Activated CD8-positive, alpha-beta T cell treated with anti-CD3 and anti-CD28 coated beads, Interleukin-2, amount 10 ng/mL, durations not matched to agents 7 days and 5 days (primary cell): ENCODE measurements around the gene DIPK1C. TPM values are rescaled to one million over a fixed set of nuclear protein-coding genes. Genes with fewer than 3 reads are reported as not detected.

Experiments used
- ATAC-seq: fragments of 150-1000 bp; cut with Tn5 transposase; one replicate; pipeline ENCODE4 v1.10.0; 2021; ENCODE audit warnings: moderate library complexity
- CTCF ChIA-PET: fragments of 350-600 bp; sonication (Branson Sonifier 250); formaldehyde crosslinking; loops from one replicate; lab custom pipeline; 2021; ENCODE audit warnings: antibody characterized with exemption; lab: Charles Lee
- POLR2A ChIA-PET: fragments of 350-600 bp; sonication (Branson Sonifier 250); formaldehyde crosslinking; loops from one replicate; lab custom pipeline; 2021; ENCODE audit warnings: antibody characterized with exemption; lab: Charles Lee
- DNase-seq: peaks from one replicate; pipeline ENCODE4 v3.0.0-alpha.2; 2020
- H3K27ac Mint-ChIP-seq: one replicate; pipeline ENCODE4 v1.8.0; 2021; ENCODE audit warnings: mild to moderate bottlenecking, mixed read lengths
- H3K27me3 Mint-ChIP-seq: one replicate; pipeline ENCODE4 v1.8.0; 2021; ENCODE audit warnings: low read depth, mixed read lengths
- H3K36me3 Mint-ChIP-seq: one replicate; pipeline ENCODE4 v1.8.0; 2021; ENCODE audit warnings: low read depth, mixed read lengths
- H3K4me1 Mint-ChIP-seq: one replicate; pipeline ENCODE4 v1.8.0; 2021; ENCODE audit warnings: low read depth, mixed read lengths
- H3K4me3 Mint-ChIP-seq: one replicate; pipeline ENCODE4 v1.8.0; 2021; ENCODE audit warnings: mild to moderate bottlenecking, mixed read lengths
- H3K9me3 Mint-ChIP-seq: one replicate; pipeline ENCODE4 v1.8.0; 2022; ENCODE audit warnings: mixed read lengths; ENCODE audit not compliant: insufficient read depth
- total RNA-seq, 2 experiments: library from RNA; stranded (reverse); gene quantifications; one replicate each; pipeline ENCODE4 v1.2.3, GENCODE V29; 2021

Gene DIPK1C
- total RNA-seq, 2 experiments from 2014 or later = not detected

- no peaks in the 10 kb centered on the region for H3K9me3 Mint-ChIP-seq
- peaks cover 28% of the 10 kb centered on the region for H3K36me3 Mint-ChIP-seq
- DNase-seq (peak; percentile 60), ATAC-seq (peak; percentile 35)
- H3K27ac Mint-ChIP-seq = peak overlapping the region; percentile 100
- peaks cover 55% of the 10 kb centered on the region for H3K4me1 Mint-ChIP-seq
- peaks cover 8% of the 10 kb centered on the region for H3K27me3 Mint-ChIP-seq
- ChIA-PET CTCF (interaction anchor here (0.6 to 9.2 kb wide), 9 partner anchors 12 to 185 kb away, joined by 3 to 359 read pairs (median 6); no protein-coding TSS in a partner anchor), POLR2A (interaction anchor here (1.0 to 1.9 kb wide), 6 partner anchors 11 to 714 kb away, joined by 3 to 10 read pairs (median 6); partner anchors contain the start of gene TSHZ1)
- H3K4me3 Mint-ChIP-seq = peak overlapping the region; percentile 83
Observed at GRCh38 chr18:74496508-74497323, 39.6 kb upstream of the DIPK1C start.

- peak; percentile 72 for ATAC-seq
- peaks cover 47% of the 10 kb centered on the region for H3K4me1 Mint-ChIP-seq
- peak within 1 kb of the TSS; percentile 83 for H3K4me3 Mint-ChIP-seq
- H3K27ac Mint-ChIP-seq = peak within 1 kb of the TSS; percentile 100
- H3K9me3 Mint-ChIP-seq = no peaks in the 10 kb centered on the region
- H3K36me3 Mint-ChIP-seq = peaks cover 21% of the 10 kb centered on the region
- DNase-seq = peak; percentile 99
- POLR2A ChIA-PET = interaction anchor here (0.6 to 1.9 kb wide), 6 partner anchors 10 to 141 kb away, joined by 3 to 10 read pairs (median 6); no protein-coding TSS in a partner anchor
- H3K27me3 Mint-ChIP-seq = peaks cover 8% of the 10 kb centered on the region
- CTCF ChIA-PET = interaction anchor here (0.6 to 9.2 kb wide), 8 partner anchors 11 to 184 kb away, joined by 3 to 359 read pairs (median 5); no protein-coding TSS in a partner anchor
Observed at GRCh38 chr18:74495581-74496507, 38.7 kb upstream of the DIPK1C start, which contains the start of gene CNDP2. Gene CNDP2 (plus strand): TSS chr18:74496363. CDS start chr18:74499974, 3,611 bp downstream.

GRCh38 chr18:74494514-74494913 is 37.4 kb upstream of the DIPK1C start:
- peaks cover 12% of the 10 kb centered on the region for H3K36me3 Mint-ChIP-seq
- no peaks in the 10 kb centered on the region for H3K9me3 Mint-ChIP-seq
- no peak overlapping the region for H3K27ac Mint-ChIP-seq
- H3K27me3 Mint-ChIP-seq = peaks cover 8% of the 10 kb centered on the region
- peaks cover 35% of the 10 kb centered on the region for H3K4me1 Mint-ChIP-seq
- no peak for DNase-seq
- no peak for ATAC-seq
- peak overlapping the region; percentile 33 for H3K4me3 Mint-ChIP-seq
- CTCF ChIA-PET = interaction anchor here (1.6 to 9.2 kb wide), 6 partner anchors 56 to 183 kb away, joined by 9 to 359 read pairs (median 28); no protein-coding TSS in a partner anchor
- POLR2A ChIA-PET = no interaction called here

GRCh38 chr18:74493689-74494088 is 36.6 kb upstream of the DIPK1C start:
- Mint-ChIP-seq H3K36me3 (peaks cover 12% of the 10 kb centered on the region), H3K27ac (no peak overlapping the region), H3K4me1 (peaks cover 28% of the 10 kb centered on the region), H3K27me3 (peaks cover 10% of the 10 kb centered on the region), H3K9me3 (no peaks in the 10 kb centered on the region), H3K4me3 (no peak overlapping the region)
- ChIA-PET POLR2A (no interaction called here), CTCF (interaction anchor here (0.6 to 9.2 kb wide), 44 partner anchors 10 to 411 kb away, joined by 3 to 359 read pairs (median 4); partner anchors contain the start of gene ZNF407)
- peak; percentile 32 for ATAC-seq
- peak; percentile 79 for DNase-seq

- ChIA-PET POLR2A (no interaction called here), CTCF (interaction anchor here (1.5 to 9.2 kb wide), 7 partner anchors 8 to 150 kb away, joined by 7 to 359 read pairs (median 15); no protein-coding TSS in a partner anchor)
- H3K9me3 Mint-ChIP-seq = no peaks in the 10 kb centered on the region
- no peak for DNase-seq
- H3K4me3 Mint-ChIP-seq = no peak overlapping the region
- ATAC-seq = no peak
- peaks cover 14% of the 10 kb centered on the region for H3K4me1 Mint-ChIP-seq
- no peak overlapping the region for H3K27ac Mint-ChIP-seq
- H3K36me3 Mint-ChIP-seq = peaks cover 6% of the 10 kb centered on the region
- peaks cover 10% of the 10 kb centered on the region for H3K27me3 Mint-ChIP-seq
Observed at GRCh38 chr18:74492259-74492658, 35.2 kb upstream of the DIPK1C start.

- H3K9me3 Mint-ChIP-seq = no peaks in the 10 kb centered on the region
- DNase-seq (no peak), ATAC-seq (no peak)
- no peaks in the 10 kb centered on the region for H3K36me3 Mint-ChIP-seq
- H3K27me3 Mint-ChIP-seq = peaks cover 9% of the 10 kb centered on the region
- CTCF ChIA-PET = no interaction called here
- H3K4me1 Mint-ChIP-seq = peaks cover 17% of the 10 kb centered on the region
- H3K4me3 Mint-ChIP-seq = no peak overlapping the region
- no peak overlapping the region for H3K27ac Mint-ChIP-seq
- POLR2A ChIA-PET = no interaction called here
Observed at GRCh38 chr18:74489676-74490075, 32.6 kb upstream of the DIPK1C start.

- no peak overlapping the region for H3K27ac Mint-ChIP-seq
- H3K27me3 Mint-ChIP-seq = peaks cover 5% of the 10 kb centered on the region
- peaks cover 22% of the 10 kb centered on the region for H3K4me1 Mint-ChIP-seq
- no peak for ATAC-seq
- H3K36me3 Mint-ChIP-seq = no peaks in the 10 kb centered on the region
- no peak for DNase-seq
- ChIA-PET CTCF (interaction anchor here (0.7 kb wide), 1 partner anchor 135 kb away, joined by 3 read pairs; no protein-coding TSS in a partner anchor), POLR2A (no interaction called here)
- H3K4me3 Mint-ChIP-seq = no peak overlapping the region
- H3K9me3 Mint-ChIP-seq = no peaks in the 10 kb centered on the region
Observed at GRCh38 chr18:74488864-74489263, 31.8 kb upstream of the DIPK1C start.

- Mint-ChIP-seq H3K4me1 (peaks cover 18% of the 10 kb centered on the region), H3K36me3 (no peaks in the 10 kb centered on the region), H3K4me3 (no peak overlapping the region), H3K27me3 (peaks cover 2% of the 10 kb centered on the region), H3K27ac (no peak overlapping the region), H3K9me3 (no peaks in the 10 kb centered on the region)
- ATAC-seq = no peak
- DNase-seq = no peak
- POLR2A ChIA-PET = no interaction called here
- CTCF ChIA-PET = interaction anchor here (0.7 kb wide), 1 partner anchor 135 kb away, joined by 3 read pairs; no protein-coding TSS in a partner anchor
Observed at GRCh38 chr18:74488354-74488753, 31.2 kb upstream of the DIPK1C start.

- no peak overlapping the region for H3K4me3 Mint-ChIP-seq
- H3K4me1 Mint-ChIP-seq = peaks cover 18% of the 10 kb centered on the region
- no peak overlapping the region for H3K27ac Mint-ChIP-seq
- H3K36me3 Mint-ChIP-seq = no peaks in the 10 kb centered on the region
- DNase-seq (no peak), ATAC-seq (no peak)
- no peaks in the 10 kb centered on the region for H3K9me3 Mint-ChIP-seq
- ChIA-PET POLR2A (interaction anchor here (0.6 kb wide), 1 partner anchor 40 kb away, joined by 3 read pairs; no protein-coding TSS in a partner anchor), CTCF (interaction anchor here (0.7 to 1.1 kb wide), 3 partner anchors 133 to 134 kb away, joined by 4 to 8 read pairs (median 5); no protein-coding TSS in a partner anchor)
- peaks cover 5% of the 10 kb centered on the region for H3K27me3 Mint-ChIP-seq
Observed at GRCh38 chr18:74486119-74486849, 29.2 kb upstream of the DIPK1C start.

- peaks cover 18% of the 10 kb centered on the region for H3K4me1 Mint-ChIP-seq
- peaks cover 3% of the 10 kb centered on the region for H3K27me3 Mint-ChIP-seq
- DNase-seq (no peak), ATAC-seq (no peak)
- CTCF ChIA-PET = interaction anchor here (4.2 kb wide), 1 partner anchor 10 kb away, joined by 13 read pairs; no protein-coding TSS in a partner anchor
- POLR2A ChIA-PET = no interaction called here
- H3K9me3 Mint-ChIP-seq = no peaks in the 10 kb centered on the region
- H3K4me3 Mint-ChIP-seq = no peak overlapping the region
- no peaks in the 10 kb centered on the region for H3K36me3 Mint-ChIP-seq
- H3K27ac Mint-ChIP-seq = no peak overlapping the region
Observed at GRCh38 chr18:74482697-74483096, 25.6 kb upstream of the DIPK1C start.
